Neuronal stem cell (in vitro differentiated cells): ENCODE measurements around the gene PARP16.

Experiments
- DNase-seq: peaks from one replicate; pipeline ENCODE4 v3.0.0-alpha.2; 2013; ENCODE audit warnings: low spot score
- H2AFZ ChIP-seq: one replicate; pipeline ENCODE4 v1.6.1; 2013; ENCODE audit warnings: mild to moderate bottlenecking, low read length, inconsistent platforms
- H2AK5ac ChIP-seq: 2 replicates; pipeline ENCODE4 v1.6.1; 2013; ENCODE audit warnings: low read depth, mild to moderate bottlenecking, inconsistent platforms, low read length, moderate library complexity, mixed read lengths
- H2BK120ac ChIP-seq: 2 replicates; pipeline ENCODE4 v1.6.1; 2013; ENCODE audit warnings: low read depth, mild to moderate bottlenecking, inconsistent platforms, low read length, moderate library complexity, mixed read lengths
- H2BK12ac ChIP-seq: one replicate; pipeline ENCODE4 v1.6.1; 2013; ENCODE audit warnings: low read length, inconsistent platforms
- H2BK15ac ChIP-seq: 2 replicates; pipeline ENCODE4 v1.6.1; 2013; ENCODE audit warnings: mild to moderate bottlenecking, low read length, inconsistent platforms, mixed read lengths
- H2BK5ac ChIP-seq: one replicate; pipeline ENCODE4 v1.6.1; 2013; ENCODE audit warnings: inconsistent platforms, mild to moderate bottlenecking, low read length, moderate library complexity
- H3K14ac ChIP-seq: one replicate; pipeline ENCODE4 v1.6.1; 2013; ENCODE audit warnings: low read length, inconsistent platforms
- H3K18ac ChIP-seq: 2 replicates; pipeline ENCODE4 v1.6.1; 2013; ENCODE audit warnings: low read length, inconsistent platforms
- H3K23ac ChIP-seq: 2 replicates; pipeline ENCODE4 v1.6.1; 2013; ENCODE audit warnings: low read depth, mild to moderate bottlenecking, mixed read lengths, low read length, inconsistent platforms; ENCODE audit not compliant: poor library complexity
- H3K27ac ChIP-seq: replicated peaks from 3 replicates; pipeline ENCODE4 v1.5.1; 2013; ENCODE audit warnings: low read length, inconsistent platforms
- H3K27me3 ChIP-seq, 3 experiments: 2 replicates each; pipeline ENCODE4 v1.6.1; 2013; ENCODE audit warnings: low read length in 3 of 3, mild to moderate bottlenecking in 2 of 3, inconsistent platforms in 1 of 3, low read depth in 1 of 3, mixed read lengths in 1 of 3, moderate library complexity in 1 of 3; ENCODE audit not compliant: control insufficient read depth in 3 of 3, insufficient read depth in 3 of 3
- H3K36me3 ChIP-seq, 2 donors: replicated peaks in 1 of 2; 2 replicates each; pipeline ENCODE4 v1.6.1; 2013; ENCODE audit warnings: low read length in 2 of 2; ENCODE audit not compliant: control insufficient read depth in 2 of 2, insufficient read depth in 2 of 2
- H3K4ac ChIP-seq: 2 replicates; pipeline ENCODE4 v1.6.1; 2013; ENCODE audit warnings: inconsistent platforms, mild to moderate bottlenecking, low read length, moderate library complexity
- H3K4me1 ChIP-seq, 2 donors: 1 replicate in 1 of 2; 2 replicates in 1 of 2; pipeline ENCODE4 v1.6.1; 2013; ENCODE audit warnings: low read length in 2 of 2, low read depth in 1 of 2; ENCODE audit not compliant: control insufficient read depth in 2 of 2, insufficient read depth in 1 of 2
- H3K4me2 ChIP-seq: one replicate; pipeline ENCODE4 v1.6.1; 2013; ENCODE audit warnings: mild to moderate bottlenecking, low read length, inconsistent platforms; ENCODE audit not compliant: insufficient read depth, poor library complexity, severe bottlenecking
- H3K4me3 ChIP-seq, 2 donors: 2 replicates each; pipeline ENCODE4 v1.5.1; 2013; ENCODE audit warnings: low read length in 2 of 2, mild to moderate bottlenecking in 2 of 2, inconsistent platforms in 1 of 2, moderate library complexity in 1 of 2
- H3K79me1 ChIP-seq: one replicate; pipeline ENCODE4 v1.6.1; 2013; ENCODE audit warnings: low read depth, mild to moderate bottlenecking, inconsistent platforms, low read length, moderate library complexity
- H3K9ac ChIP-seq: one replicate; pipeline ENCODE4 v1.6.1; 2013; ENCODE audit warnings: mild to moderate bottlenecking, low read depth, low read length, inconsistent platforms; ENCODE audit not compliant: poor library complexity
- H3K9me3 ChIP-seq, 2 donors: replicated peaks in 1 of 2; 2 replicates each; pipeline versions ENCODE3 to v1.6.1; 2013; ENCODE audit warnings: low read length in 2 of 2, mild to moderate bottlenecking in 2 of 2, inconsistent platforms in 1 of 2, low read depth in 1 of 2, mixed read lengths in 1 of 2, moderate library complexity in 1 of 2; ENCODE audit not compliant: control insufficient read depth in 2 of 2, insufficient read depth in 1 of 2
- H4K8ac ChIP-seq: one replicate; pipeline ENCODE4 v1.6.1; 2013; ENCODE audit warnings: low read depth, mild to moderate bottlenecking, inconsistent platforms, low read length, moderate library complexity
- H4K91ac ChIP-seq: one replicate; pipeline ENCODE4 v1.6.1; 2013; ENCODE audit warnings: low read length, low read depth, mild to moderate bottlenecking, inconsistent platforms; ENCODE audit not compliant: poor library complexity
- WGBS, 2 donors: extraction: QIAGEN DNeasy Blood & Tissue Kit; methylation state at CpG; one replicate each; pipeline ENCODE4 v1.1.7; 2013; ENCODE audit warnings: missing lambda C conversion rate in 2 of 2, mixed read lengths in 1 of 2; ENCODE audit not compliant: insufficient read length in 2 of 2, insufficient replicate concordance in 1 of 2; ENCODE audit errors: extremely low coverage in 2 of 2; 5-methylcytosine and 5-hydroxymethylcytosine counted together

Gene PARP16

GRCh38 chr15:65264863-65265430, 21.7 kb downstream of the PARP16 start:
- H2BK5ac ChIP-seq = no peak overlapping the region
- no peak overlapping the region for H3K14ac ChIP-seq
- no peaks in the 10 kb centered on the region for H3K27me3 ChIP-seq
- WGBS, 2 donors = no CpG with 5 or more reads among the region's 2 CpGs
- H3K4me1 ChIP-seq = no peaks in the 10 kb centered on the region
- no peak overlapping the region for H2AFZ ChIP-seq
- H3K18ac ChIP-seq = no peak overlapping the region
- H4K8ac ChIP-seq = no peak overlapping the region
- no peaks in the 10 kb centered on the region for H3K79me1 ChIP-seq
- no peak overlapping the region for H3K4me3 ChIP-seq
- no peak overlapping the region for H2BK12ac ChIP-seq
- H3K23ac ChIP-seq = no peak overlapping the region
- H3K27ac ChIP-seq = no peak overlapping the region
- H2AK5ac ChIP-seq = no peak overlapping the region
- H3K9ac ChIP-seq = no peak overlapping the region
- no peak overlapping the region for H3K4me2 ChIP-seq
- no peak overlapping the region for H2BK120ac ChIP-seq
- H3K4ac ChIP-seq = no peak overlapping the region
- no peaks in the 10 kb centered on the region for H3K9me3 ChIP-seq
- peaks cover 11 to 52% of the 10 kb centered on the region in 2 donors for H3K36me3 ChIP-seq
- DNase-seq = no peak
- H4K91ac ChIP-seq = no peak overlapping the region
- H2BK15ac ChIP-seq = no peak overlapping the region

GRCh38 chr15:65263313-65263712, 23.4 kb downstream of the PARP16 start:
- DNase-seq = no peak
- H3K18ac ChIP-seq = no peak overlapping the region
- no peaks in the 10 kb centered on the region for H3K79me1 ChIP-seq
- no peak overlapping the region for H2AFZ ChIP-seq
- H2BK15ac ChIP-seq = no peak overlapping the region
- no peak overlapping the region for H2BK120ac ChIP-seq
- H3K14ac ChIP-seq = no peak overlapping the region
- H3K4ac ChIP-seq = no peak overlapping the region
- H4K91ac ChIP-seq = no peak overlapping the region
- H3K23ac ChIP-seq = no peak overlapping the region
- H3K9me3 ChIP-seq = no peaks in the 10 kb centered on the region
- no peak overlapping the region for H2BK5ac ChIP-seq
- H2AK5ac ChIP-seq = no peak overlapping the region
- H3K27ac ChIP-seq = no peak overlapping the region
- no peak overlapping the region for H3K4me2 ChIP-seq
- peaks cover 14 to 65% of the 10 kb centered on the region in 2 donors for H3K36me3 ChIP-seq
- no peaks in the 10 kb centered on the region for H3K27me3 ChIP-seq
- no peak overlapping the region for H3K9ac ChIP-seq
- no peak overlapping the region for H3K4me3 ChIP-seq
- no peaks in the 10 kb centered on the region for H3K4me1 ChIP-seq
- no peak overlapping the region for H2BK12ac ChIP-seq
- WGBS, 2 donors = no CpG with 5 or more reads among the region's 4 CpGs
- H4K8ac ChIP-seq = no peak overlapping the region

DNA sequence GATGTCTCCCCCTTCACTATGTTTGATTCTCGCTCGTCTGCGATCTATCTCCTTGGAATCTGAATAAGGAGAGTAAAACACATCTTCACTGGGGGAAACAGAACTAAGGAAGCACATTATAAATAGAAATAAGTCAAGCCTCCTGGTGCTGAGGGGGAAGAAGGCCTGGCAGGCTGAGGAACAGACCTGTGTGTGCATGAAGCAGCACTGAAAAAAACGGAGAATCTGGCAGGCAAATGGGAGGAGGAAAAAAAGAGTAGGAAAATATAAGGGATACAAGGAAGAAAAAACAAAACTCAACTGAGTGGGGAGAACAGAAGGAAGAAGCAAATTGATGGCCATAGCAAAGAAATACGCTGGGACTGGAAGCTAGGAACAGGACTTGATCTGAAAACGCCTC, 25.7 kb downstream of the PARP16 start:
- H3K23ac ChIP-seq = no peak overlapping the region
- H3K27ac ChIP-seq = no peak overlapping the region
- H3K4me1 ChIP-seq = no peaks in the 10 kb centered on the region
- no peak overlapping the region for H3K4me2 ChIP-seq
- no peak overlapping the region for H3K14ac ChIP-seq
- H4K91ac ChIP-seq = no peak overlapping the region
- H3K9me3 ChIP-seq = peaks cover 0 to 2% of the 10 kb centered on the region in 2 donors
- DNase-seq = no peak
- no peak overlapping the region for H2BK15ac ChIP-seq
- H2BK12ac ChIP-seq = no peak overlapping the region
- H3K36me3 ChIP-seq = peaks cover 16 to 70% of the 10 kb centered on the region in 2 donors
- no CpG with 5 or more reads among the region's 6 CpGs for WGBS, 2 donors
- no peak overlapping the region for H3K4me3 ChIP-seq
- H3K18ac ChIP-seq = no peak overlapping the region
- no peak overlapping the region for H3K9ac ChIP-seq
- H2AFZ ChIP-seq = no peak overlapping the region
- H4K8ac ChIP-seq = no peak overlapping the region
- H2BK120ac ChIP-seq = no peak overlapping the region
- no peaks in the 10 kb centered on the region for H3K79me1 ChIP-seq
- no peak overlapping the region for H2AK5ac ChIP-seq
- H3K4ac ChIP-seq = no peak overlapping the region
- H3K27me3 ChIP-seq = no peaks in the 10 kb centered on the region
- no peak overlapping the region for H2BK5ac ChIP-seq

- Histone ChIP-seq H3K23ac (no peak overlapping the region), H4K91ac (no peak overlapping the region), H3K27me3 (no peaks in the 10 kb centered on the region), H3K14ac (no peak overlapping the region), H3K9ac (no peak overlapping the region), H2AK5ac (no peak overlapping the region), H3K4ac (no peak overlapping the region), H3K18ac (no peak overlapping the region), H2AFZ (no peak overlapping the region), H3K4me1 (peaks cover 4 to 11% of the 10 kb centered on the region in 2 donors), H2BK5ac (no peak overlapping the region), H4K8ac (no peak overlapping the region), H2BK120ac (no peak overlapping the region), H3K79me1 (no peaks in the 10 kb centered on the region), H2BK12ac (no peak overlapping the region), H3K36me3 (peaks cover 15 to 62% of the 10 kb centered on the region in 2 donors), H3K4me2 (no peak overlapping the region), H3K27ac (no peak overlapping the region), H3K4me3 (no peak overlapping the region), H2BK15ac (no peak overlapping the region), H3K9me3 (peaks cover 0 to 2% of the 10 kb centered on the region in 2 donors)
- WGBS, 2 donors = no CpG with 5 or more reads among the region's 7 CpGs
- DNase-seq = no peak
Measured at GRCh38 chr15:65259367-65259797, 27.3 kb downstream of the PARP16 start.
